HEK293 (cell line): ENCODE measurements around the gene CAMK2N1.

ENCODE experiments used
- CTCF ChIA-PET: fragments of 350-600 bp; formaldehyde crosslinking; extraction: SDS; loops from one replicate; lab custom pipeline; 2021; ENCODE audit warnings: antibody characterized with exemption; lab: Yijun Ruan, JAX
- POLR2A ChIA-PET: fragments of 300-600 bp; formaldehyde crosslinking; extraction: SDS; loops from one replicate; lab custom pipeline; 2020; ENCODE audit warnings: antibody characterized with exemption, inconsistent platforms; lab: Yijun Ruan, JAX
- H3K27ac ChIP-seq: fragments of 200-500 bp; sonication (Bioruptor generic); 2 replicates; pipeline ENCODE4 v1.5.1; 2014; ENCODE audit warnings: low read depth, low read length, control low read depth, inconsistent platforms; ENCODE audit errors: extremely low read depth
- H3K36me3 ChIP-seq, 2 experiments: fragments of 200-500 bp in 1 of 2; sonication (Bioruptor generic) in 1 of 2; 1 replicate in 1 of 2; 2 replicates in 1 of 2; pipeline ENCODE4 v1.5.1; 2014 to 2017; ENCODE audit warnings: inconsistent platforms in 2 of 2, low read length in 2 of 2; ENCODE audit not compliant: control insufficient read depth in 2 of 2, insufficient read depth in 1 of 2
- H3K4me1 ChIP-seq: fragments of 200-500 bp; sonication (Bioruptor generic); 2 replicates; pipeline ENCODE4 v1.5.1; 2014; ENCODE audit warnings: mild to moderate bottlenecking, low read length, inconsistent platforms; ENCODE audit not compliant: control insufficient read depth, insufficient read depth
- H3K4me3 ChIP-seq: 2 replicates; pipeline ENCODE4 v1.5.1; 2011; ENCODE audit warnings: low read depth, mild to moderate bottlenecking, control low read depth, low read length, moderate library complexity
- H3K9me3 ChIP-seq: fragments of 200-500 bp; sonication (Bioruptor generic); 2 replicates; pipeline ENCODE4 v1.5.1; 2014; ENCODE audit warnings: low read depth, low read length, inconsistent platforms; ENCODE audit not compliant: control insufficient read depth, insufficient read depth
- KLF16 ChIP-seq: fragments of 450-650 bp; formaldehyde crosslinking; IDR thresholded peaks from 2 replicates; pipeline ENCODE4 v1.5.1; 2017; ENCODE audit warnings: missing biosample characterization, missing genetic modification characterization
- KLF7 ChIP-seq: fragments of 450-650 bp; formaldehyde crosslinking; IDR thresholded peaks from 2 replicates; pipeline ENCODE4 v1.5.1; 2016; ENCODE audit warnings: missing biosample characterization, missing genetic modification characterization, borderline replicate concordance
- MEIS1 ChIP-seq: sonication (generic); formaldehyde crosslinking; IDR thresholded peaks from 2 replicates; pipeline ENCODE4 v1.8.1; 2022; ENCODE audit warnings: missing genetic modification reagents, mild to moderate bottlenecking, borderline replicate concordance
- PBX3 ChIP-seq: sonication (generic); formaldehyde crosslinking; IDR thresholded peaks from 2 replicates; pipeline ENCODE4 v1.8.1; 2022; ENCODE audit warnings: mild to moderate bottlenecking, moderate library complexity, missing genetic modification reagents
- RBAK ChIP-seq: fragments of 450-650 bp; formaldehyde crosslinking; IDR thresholded peaks from 2 replicates; pipeline ENCODE4 v1.5.1; 2016; ENCODE audit warnings: missing biosample characterization, missing genetic modification characterization
- REPIN1 ChIP-seq: fragments of 450-650 bp; formaldehyde crosslinking; IDR thresholded peaks from 2 replicates; pipeline ENCODE4 v1.5.1; 2017; ENCODE audit warnings: missing biosample characterization, missing genetic modification characterization, low read depth
- ZBTB10 ChIP-seq: fragments of 450-650 bp; formaldehyde crosslinking; IDR thresholded peaks from 2 replicates; pipeline ENCODE4 v1.5.1; 2016; ENCODE audit warnings: missing biosample characterization, missing genetic modification characterization
- ZFP69B ChIP-seq: fragments of 450-650 bp; formaldehyde crosslinking; IDR thresholded peaks from 2 replicates; pipeline ENCODE4 v1.5.1; 2016; ENCODE audit warnings: missing biosample characterization, missing genetic modification characterization
- ZNF2 ChIP-seq: fragments of 450-650 bp; formaldehyde crosslinking; IDR thresholded peaks from 2 replicates; pipeline ENCODE4 v1.5.1; 2016; ENCODE audit warnings: missing biosample characterization, missing genetic modification characterization
- ZNF23 ChIP-seq: fragments of 450-650 bp; formaldehyde crosslinking; IDR thresholded peaks from 2 replicates; pipeline ENCODE4 v1.5.1; 2016; ENCODE audit warnings: missing biosample characterization, missing genetic modification characterization, borderline replicate concordance
- ZNF248 ChIP-seq: fragments of 450-650 bp; formaldehyde crosslinking; IDR thresholded peaks from 2 replicates; pipeline ENCODE4 v1.5.1; 2017; ENCODE audit warnings: missing biosample characterization, missing genetic modification characterization
- ZNF280D ChIP-seq: fragments of 450-650 bp; formaldehyde crosslinking; IDR thresholded peaks from 2 replicates; pipeline ENCODE4 v1.5.1; 2016; ENCODE audit warnings: missing biosample characterization, missing genetic modification characterization
- ZNF311 ChIP-seq: fragments of 450-650 bp; formaldehyde crosslinking; IDR thresholded peaks from 2 replicates; pipeline ENCODE4 v1.5.1; 2017; ENCODE audit warnings: missing biosample characterization, missing genetic modification characterization, borderline replicate concordance
- ZNF416 ChIP-seq: fragments of 450-650 bp; formaldehyde crosslinking; IDR thresholded peaks from 2 replicates; pipeline ENCODE4 v1.5.1; 2016; ENCODE audit warnings: missing biosample characterization, missing genetic modification characterization
- ZNF521 ChIP-seq: fragments of 450-650 bp; formaldehyde crosslinking; IDR thresholded peaks from 2 replicates; pipeline ENCODE4 v1.5.1; 2017; ENCODE audit warnings: missing biosample characterization, mild to moderate bottlenecking, missing genetic modification characterization
- ZNF544 ChIP-seq: fragments of 450-650 bp; formaldehyde crosslinking; IDR thresholded peaks from 2 replicates; pipeline ENCODE4 v1.5.0; 2017; ENCODE audit warnings: missing biosample characterization, missing genetic modification characterization
- ZNF585B ChIP-seq: fragments of 450-650 bp; formaldehyde crosslinking; IDR thresholded peaks from 2 replicates; pipeline ENCODE4 v1.5.1; 2016; ENCODE audit warnings: missing biosample characterization, missing genetic modification characterization
- ZNF600 ChIP-seq: fragments of 450-650 bp; formaldehyde crosslinking; IDR thresholded peaks from 2 replicates; pipeline ENCODE4 v1.5.1; 2016; ENCODE audit warnings: missing biosample characterization, missing genetic modification characterization
- ZNF629 ChIP-seq: fragments of 450-650 bp; formaldehyde crosslinking; IDR thresholded peaks from 2 replicates; pipeline ENCODE4 v1.5.1; 2017; ENCODE audit warnings: missing biosample characterization, missing genetic modification characterization
- ZNF768 ChIP-seq: fragments of 450-650 bp; formaldehyde crosslinking; IDR thresholded peaks from 2 replicates; pipeline ENCODE4 v1.5.1; 2018; ENCODE audit warnings: missing biosample characterization, mild to moderate bottlenecking, missing genetic modification characterization
- TF ChIP-seq, protein P1 (sequence below): fragments of 450-650 bp; formaldehyde crosslinking; IDR thresholded peaks from 2 replicates; pipeline ENCODE4 v1.5.1; 2016; ENCODE audit warnings: missing biosample characterization, missing genetic modification characterization, borderline replicate concordance

The CAMK2N1 gene

GRCh38 chr1:20480951-20481617 lies 4.9 kb downstream of the CAMK2N1 start (continued):
- TF ChIP-seq ZBTB10 (tag by site-specific recombination), result no peak
- TF ChIP-seq REPIN1, result no peak

- ChIA-PET POLR2A (no interaction called here), CTCF (interaction anchor here (0.9 to 1.2 kb wide), 2 partner anchors 13 to 118 kb away, joined by 3 to 5 read pairs; no protein-coding TSS in a partner anchor)
- TF ChIP-seq ZNF629 (tag by site-specific recombination) (no peak), ZNF521 (tag by site-specific recombination) (no peak), ZNF416 (tag by site-specific recombination) (no peak), KLF16 (tag by site-specific recombination) (no peak), ZNF280D (tag by site-specific recombination) (no peak), ZNF248 (tag by site-specific recombination) (no peak), ZFP69B (tag by site-specific recombination) (no peak), MEIS1 (CRISPR knock-in tag) (no peak), ZNF585B (tag by site-specific recombination) (no peak), ZNF23 (tag by site-specific recombination) (no peak), ZNF768 (tag by site-specific recombination) (no peak), ZNF311 (tag by site-specific recombination) (no peak), ZNF600 (tag by site-specific recombination) (no peak), ZNF2 (no peak), ZNF544 (no peak), KLF7 (tag by site-specific recombination) (no peak), PBX3 (CRISPR knock-in tag) (no peak), RBAK (no peak)
- TF ChIP-seq, protein P1, sequence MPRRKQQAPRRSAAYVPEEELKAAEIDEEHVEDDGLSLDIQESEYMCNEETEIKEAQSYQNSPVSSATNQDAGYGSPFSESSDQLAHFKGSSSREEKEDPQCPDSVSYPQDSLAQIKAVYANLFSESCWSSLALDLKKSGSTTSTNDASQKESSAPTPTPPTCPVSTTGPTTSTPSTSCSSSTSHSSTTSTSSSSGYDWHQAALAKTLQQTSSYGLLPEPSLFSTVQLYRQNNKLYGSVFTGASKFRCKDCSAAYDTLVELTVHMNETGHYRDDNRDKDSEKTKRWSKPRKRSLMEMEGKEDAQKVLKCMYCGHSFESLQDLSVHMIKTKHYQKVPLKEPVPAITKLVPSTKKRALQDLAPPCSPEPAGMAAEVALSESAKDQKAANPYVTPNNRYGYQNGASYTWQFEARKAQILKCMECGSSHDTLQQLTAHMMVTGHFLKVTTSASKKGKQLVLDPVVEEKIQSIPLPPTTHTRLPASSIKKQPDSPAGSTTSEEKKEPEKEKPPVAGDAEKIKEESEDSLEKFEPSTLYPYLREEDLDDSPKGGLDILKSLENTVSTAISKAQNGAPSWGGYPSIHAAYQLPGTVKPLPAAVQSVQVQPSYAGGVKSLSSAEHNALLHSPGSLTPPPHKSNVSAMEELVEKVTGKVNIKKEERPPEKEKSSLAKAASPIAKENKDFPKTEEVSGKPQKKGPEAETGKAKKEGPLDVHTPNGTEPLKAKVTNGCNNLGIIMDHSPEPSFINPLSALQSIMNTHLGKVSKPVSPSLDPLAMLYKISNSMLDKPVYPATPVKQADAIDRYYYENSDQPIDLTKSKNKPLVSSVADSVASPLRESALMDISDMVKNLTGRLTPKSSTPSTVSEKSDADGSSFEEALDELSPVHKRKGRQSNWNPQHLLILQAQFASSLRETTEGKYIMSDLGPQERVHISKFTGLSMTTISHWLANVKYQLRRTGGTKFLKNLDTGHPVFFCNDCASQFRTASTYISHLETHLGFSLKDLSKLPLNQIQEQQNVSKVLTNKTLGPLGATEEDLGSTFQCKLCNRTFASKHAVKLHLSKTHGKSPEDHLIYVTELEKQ (tag by site-specific recombination), result no peak
- H3K9me3 ChIP-seq, result no peaks in the 10 kb centered on the region
- no peaks in the 10 kb centered on the region for H3K36me3 ChIP-seq
- H3K4me3 ChIP-seq, result no peak overlapping the region
- no peak overlapping the region for H3K27ac ChIP-seq
- H3K4me1 ChIP-seq, result peaks cover 4% of the 10 kb centered on the region
These were observed 5.6 kb downstream of the CAMK2N1 start for GRCh38 chr1:20480243-20480944.
